HG03432 (cell line): Measurements from ENCODE around the gene TIA1.
"Not testable (repeated sequence)": the region's sequence is repeated elsewhere in the genome, so short reads cannot be mapped to it uniquely, and the experiment has no call there.

Experiments
- ATAC-seq: cut with Tn5 transposase; IDR thresholded peaks from one replicate; pipeline ENCODE4 v1.9.1; 2021; ENCODE audit warnings: mild to moderate bottlenecking, moderate library complexity; ENCODE audit not compliant: unreplicated experiment

The TIA1 gene

GRCh38 chr2:70223305-70223704, 25.1 kb downstream of the TIA1 start:
- ATAC-seq: not testable (repeated sequence)

- ATAC-seq: no peak
These were observed 33.4 kb downstream of the TIA1 start for GRCh38 chr2:70214953-70215549.

- ATAC-seq: no peak
These were observed 34.1 kb downstream of the TIA1 start for GRCh38 chr2:70214365-70214764.

GRCh38 chr2:70212298-70212932, 36.0 kb downstream of the TIA1 start:
- no peak for ATAC-seq

- ATAC-seq: no peak
These were observed 36.8 kb downstream of the TIA1 start for GRCh38 chr2:70211595-70211994.

- ATAC-seq: no peak
These were observed 44.0 kb downstream of the TIA1 start for GRCh38 chr2:70204452-70204851.

GRCh38 chr2:70203086-70203485, 45.3 kb downstream of the TIA1 start:
- ATAC-seq: no peak

GRCh38 chr2:70202236-70202806, 46.1 kb downstream of the TIA1 start:
- no peak for ATAC-seq

GRCh38 chr2:70201831-70202230, 46.6 kb downstream of the TIA1 start:
- ATAC-seq: no peak

- no peak for ATAC-seq
These were observed 47.1 kb downstream of the TIA1 start for GRCh38 chr2:70201225-70201768.

- ATAC-seq: no peak
These were observed 49.0 kb downstream of the TIA1 start for GRCh38 chr2:70199320-70199864.

- ATAC-seq: no peak
These were observed 55.9 kb downstream of the TIA1 start for GRCh38 chr2:70192516-70192915.

GRCh38 chr2:70191244-70191735, 57.1 kb downstream of the TIA1 start:
- no peak for ATAC-seq

GRCh38 chr2:70190418-70191243, 57.8 kb downstream of the TIA1 start, which contains the start of gene C2orf42:
C2orf42 (minus strand) TSS chr2:70191019; CDS start chr2:70181985, 9,034 bp downstream.
- ATAC-seq: peak; percentile 88

GRCh38 chr2:70188460-70188859, 60.0 kb downstream of the TIA1 start:
- no peak for ATAC-seq

GRCh38 chr2:70187170-70187569, 61.3 kb downstream of the TIA1 start:
- not testable (repeated sequence) for ATAC-seq

GRCh38 chr2:70182689-70183088, 65.7 kb downstream of the TIA1 start:
- no peak for ATAC-seq

GRCh38 chr2:70181363-70181956, 67.0 kb downstream of the TIA1 start:
- peak; percentile 69 for ATAC-seq

- ATAC-seq: no peak
These were observed 74.9 kb downstream of the TIA1 start for GRCh38 chr2:70173520-70173919.

GRCh38 chr2:70169654-70170245, 78.7 kb downstream of the TIA1 start:
- not testable (repeated sequence) for ATAC-seq
